GM19023 (cell line): ENCODE results near the gene INSIG2.
"Not testable (repeated sequence)": the region's sequence is repeated elsewhere in the genome, so short reads cannot be mapped to it uniquely, and the experiment has no call there.

ENCODE experiments used
- ATAC-seq: cut with Tn5 transposase; IDR thresholded peaks from one replicate; pipeline ENCODE4 v1.9.1; 2021; ENCODE audit warnings: mild to moderate bottlenecking, moderate library complexity; ENCODE audit not compliant: unreplicated experiment

The INSIG2 gene

GRCh38 chr2:118059919-118060478 is 28.3 kb upstream of the INSIG2 start:
- ATAC-seq = no peak

- ATAC-seq = peak; percentile 91
Measured at GRCh38 chr2:118061135-118061955, 26.9 kb upstream of the INSIG2 start.

GRCh38 chr2:118062048-118062447 is 26.2 kb upstream of the INSIG2 start:
- no peak for ATAC-seq

GRCh38 chr2:118062669-118063068 is 25.6 kb upstream of the INSIG2 start:
- no peak for ATAC-seq

GRCh38 chr2:118065015-118065706 is 23.1 kb upstream of the INSIG2 start:
- ATAC-seq = no peak

- ATAC-seq = no peak
Measured at GRCh38 chr2:118065921-118066511, 22.3 kb upstream of the INSIG2 start.

GRCh38 chr2:118077636-118078247 is 10.5 kb upstream of the INSIG2 start:
- ATAC-seq = no peak

- ATAC-seq = no peak
Measured at GRCh38 chr2:118078734-118079133, 9.5 kb upstream of the INSIG2 start.

GRCh38 chr2:118084491-118085089 is 3.7 kb upstream of the INSIG2 start:
- no peak for ATAC-seq

GRCh38 chr2:118085173-118086023 is 2.9 kb upstream of the INSIG2 start:
- no peak for ATAC-seq

- no peak for ATAC-seq
Measured at GRCh38 chr2:118086024-118086633, 2.1 kb upstream of the INSIG2 start.

- ATAC-seq = peak; percentile 28
Measured at GRCh38 chr2:118089139-118089800, 999 bp downstream of the INSIG2 start.

- ATAC-seq = no peak
Measured at GRCh38 chr2:118090387-118091139, 2.3 kb downstream of the INSIG2 start.

- no peak for ATAC-seq
Measured at GRCh38 chr2:118091140-118091478, 2.8 kb downstream of the INSIG2 start.

- no peak for ATAC-seq
Measured at GRCh38 chr2:118091631-118092030, 3.4 kb downstream of the INSIG2 start.

- not testable (repeated sequence) for ATAC-seq
Measured at GRCh38 chr2:118094102-118094501, 5.8 kb downstream of the INSIG2 start.

- no peak for ATAC-seq
Measured at GRCh38 chr2:118094503-118094902, 6.2 kb downstream of the INSIG2 start.

GRCh38 chr2:118095610-118096009 is 7.3 kb downstream of the INSIG2 start:
- ATAC-seq = no peak
